HG02571 (cell line): Measurements from ENCODE around the gene CHRM3.
"Not testable (repeated sequence)": the region's sequence is repeated elsewhere in the genome, so short reads cannot be mapped to it uniquely, and the experiment has no call there.

Source experiments
- ATAC-seq: cut with Tn5 transposase; IDR thresholded peaks from one replicate; pipeline ENCODE4 v1.9.1; 2021; ENCODE audit warnings: mild to moderate bottlenecking, moderate library complexity; ENCODE audit not compliant: unreplicated experiment

CHRM3 gene

DNA sequence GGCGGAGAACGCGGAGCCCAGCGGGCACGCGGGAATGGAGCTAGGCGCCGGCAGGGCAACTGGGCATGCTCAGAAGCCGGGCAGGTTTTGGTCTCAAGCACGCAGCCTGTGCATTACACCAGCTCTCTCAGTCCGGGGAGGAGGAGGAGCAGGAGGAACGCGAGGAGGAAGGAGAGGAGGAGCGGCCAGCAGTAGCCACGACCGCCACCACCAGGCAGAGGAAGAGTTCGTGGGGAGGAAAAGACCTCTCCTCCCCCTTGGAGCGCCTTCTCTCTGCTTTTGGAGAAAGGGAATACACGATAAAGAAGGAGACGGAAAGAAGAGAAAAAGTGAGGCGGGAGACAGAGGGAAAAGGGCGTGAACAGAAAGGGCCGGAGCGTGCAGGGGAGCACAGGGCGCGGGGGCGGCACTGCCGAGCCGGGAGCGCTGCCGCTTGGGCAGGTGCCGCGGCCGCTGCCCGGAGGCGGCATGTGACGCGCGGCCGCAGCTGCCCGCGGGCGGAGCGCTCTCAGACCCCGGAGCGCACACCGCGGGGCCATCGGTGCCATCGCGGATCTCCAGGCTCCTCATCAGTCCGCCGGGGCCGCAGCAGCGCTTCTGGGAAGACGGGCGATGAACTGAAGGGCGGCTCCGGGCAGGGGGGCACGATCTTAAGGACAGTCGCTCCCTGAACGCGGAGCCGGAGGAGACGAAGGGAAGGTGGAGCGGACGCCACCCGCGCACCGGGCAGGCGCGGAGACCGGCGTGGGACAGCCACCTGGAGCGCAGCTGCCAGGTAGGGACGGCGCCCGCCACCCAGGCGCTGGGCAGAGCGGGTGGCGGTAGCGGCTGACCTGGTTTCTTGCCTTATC lies at the start of gene CHRM3:
CHRM3 (plus strand) TSS at position 116 of the 851 bp plus-strand sequence. CDS start 520,884 bp downstream, outside the sequence.
- no peak for ATAC-seq

DNA sequence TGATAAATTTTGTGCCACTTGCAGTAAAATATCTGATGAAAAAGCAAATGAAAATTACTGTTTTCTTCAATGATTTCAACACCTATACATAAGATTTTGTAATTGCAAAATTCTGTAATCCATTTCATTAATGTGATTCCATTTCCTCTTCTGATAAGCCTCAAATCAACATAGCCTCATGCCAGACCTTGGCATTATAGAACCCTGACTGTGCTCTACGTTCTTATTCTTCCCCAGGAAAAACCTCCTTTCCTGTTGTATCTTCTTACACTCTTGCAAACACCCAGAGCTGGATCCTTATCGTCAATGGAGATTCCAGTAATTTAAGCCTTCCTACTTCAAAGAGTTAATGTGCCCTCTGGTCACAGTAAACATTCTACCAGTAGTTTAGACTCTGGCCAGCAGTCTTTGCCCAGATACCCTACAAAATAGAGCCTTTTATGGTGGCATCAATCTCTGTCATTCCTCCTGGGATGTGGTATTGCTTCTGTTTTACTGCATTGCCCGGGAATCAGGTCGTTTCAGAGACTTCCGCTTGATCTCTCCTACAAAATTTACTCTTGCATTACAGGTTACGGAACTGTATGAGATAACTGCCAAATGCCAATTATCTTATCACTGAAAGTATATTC lies 48.5 kb upstream of the CHRM3 start:
- no peak for ATAC-seq

DNA sequence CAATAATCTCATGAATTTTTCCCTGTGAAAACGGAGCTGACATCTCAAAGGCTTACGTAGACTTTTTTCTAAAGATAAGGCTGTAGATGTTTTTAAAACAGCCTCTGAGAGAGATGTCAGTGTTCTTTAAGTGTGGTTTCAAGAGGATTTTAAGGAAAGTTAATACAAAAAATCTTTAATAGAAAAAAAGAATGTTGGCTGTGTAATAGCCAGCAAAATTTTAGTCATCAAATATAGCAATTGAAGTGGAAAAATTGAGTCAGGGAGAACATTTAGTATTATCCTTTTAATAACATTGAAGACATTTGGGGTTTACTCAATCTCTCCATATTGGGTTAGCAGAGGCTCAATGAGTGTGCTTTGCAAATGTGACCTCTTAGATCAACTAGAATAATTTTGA lies 38.6 kb upstream of the CHRM3 start:
- ATAC-seq, result no peak

DNA sequence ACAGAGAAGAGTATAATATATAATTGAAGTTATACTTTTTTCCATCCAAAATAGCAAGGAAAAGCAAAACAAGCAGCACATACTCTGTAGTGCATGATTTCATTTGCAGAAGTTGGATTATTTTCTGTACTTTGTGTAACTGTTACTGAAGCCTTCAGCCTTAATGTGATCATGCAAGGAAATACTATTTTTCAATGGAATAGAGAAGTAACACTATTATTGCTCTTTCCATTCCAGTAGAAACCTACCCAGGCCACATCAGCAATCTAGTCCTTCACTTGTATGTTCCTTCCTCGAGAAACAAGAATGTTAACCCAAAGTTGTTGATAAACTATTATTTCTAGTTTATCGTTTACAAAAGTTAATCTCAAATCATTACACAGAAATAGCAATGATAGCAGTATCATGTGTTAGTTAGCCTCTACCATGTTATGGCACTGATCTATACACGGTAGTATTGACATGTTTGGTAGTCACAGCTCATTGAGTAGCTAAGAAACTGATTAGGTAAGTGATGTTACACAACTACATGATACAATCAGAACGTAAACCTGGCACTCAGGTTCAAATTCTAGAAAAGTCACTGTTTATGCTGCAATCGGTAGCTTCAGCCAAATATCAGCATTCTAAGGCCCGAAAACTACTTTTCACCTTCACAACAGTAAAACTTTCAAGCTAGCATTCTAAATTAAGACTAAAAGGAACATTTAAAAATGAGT lies 37.6 kb upstream of the CHRM3 start:
- ATAC-seq, result no peak

DNA sequence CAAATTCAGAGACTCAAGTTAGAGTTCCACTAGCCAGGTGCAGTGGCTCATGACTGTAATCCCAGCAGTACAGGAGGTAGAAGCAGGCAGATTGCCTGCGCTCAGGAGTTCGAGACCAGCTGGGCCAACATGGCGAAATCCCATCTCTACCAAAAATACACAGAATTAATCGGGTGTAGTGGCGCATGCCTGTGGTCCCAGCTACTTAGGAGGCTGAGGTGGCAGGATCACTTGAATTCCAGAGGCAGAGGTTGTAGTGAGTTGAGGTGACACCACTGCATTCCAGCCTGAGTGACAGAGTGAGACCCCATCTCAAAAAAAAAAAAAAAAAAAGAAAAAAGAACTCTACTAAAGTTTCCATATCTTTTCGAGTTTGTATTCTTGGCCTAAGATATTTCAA lies 36.7 kb upstream of the CHRM3 start:
- ATAC-seq, result no peak

DNA sequence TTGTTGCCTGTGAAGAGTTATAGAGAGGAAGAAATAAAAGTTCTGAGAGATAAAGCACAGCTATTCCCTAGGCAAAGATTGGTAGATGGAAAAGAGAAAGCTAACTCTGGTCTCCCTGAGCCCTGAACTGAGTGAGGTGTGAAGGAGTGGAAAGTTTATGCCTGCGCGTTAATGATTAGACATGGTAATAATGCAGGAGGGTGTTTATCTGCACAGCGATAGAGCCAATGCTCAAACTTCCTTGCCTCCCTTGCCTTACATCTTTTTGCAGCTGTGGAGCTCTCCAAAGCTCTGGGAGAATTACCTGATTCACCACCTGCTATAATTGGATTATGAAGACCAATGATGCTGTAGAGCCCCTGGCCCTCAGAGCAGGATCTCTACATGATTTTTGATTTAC lies 32.8 kb upstream of the CHRM3 start:
- no peak for ATAC-seq

DNA sequence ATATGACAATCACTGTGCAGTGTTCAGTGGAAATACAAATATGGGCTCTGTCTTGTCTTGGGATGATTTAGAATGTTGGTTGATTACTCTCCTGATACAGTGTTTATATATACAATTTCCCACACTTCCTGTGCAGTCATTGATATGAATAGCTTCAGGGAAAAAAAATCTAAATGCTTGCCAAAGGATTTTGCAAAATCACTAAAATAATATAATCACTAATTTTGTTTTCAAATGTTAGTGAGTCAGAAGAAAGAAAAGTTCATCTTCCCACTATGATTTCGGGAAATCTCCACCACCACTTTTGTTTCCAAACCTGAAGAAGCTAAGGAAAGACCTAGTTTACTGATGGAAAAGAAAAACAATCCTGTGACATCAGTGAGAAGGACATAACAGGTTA lies 32.1 kb upstream of the CHRM3 start:
- no peak for ATAC-seq

DNA sequence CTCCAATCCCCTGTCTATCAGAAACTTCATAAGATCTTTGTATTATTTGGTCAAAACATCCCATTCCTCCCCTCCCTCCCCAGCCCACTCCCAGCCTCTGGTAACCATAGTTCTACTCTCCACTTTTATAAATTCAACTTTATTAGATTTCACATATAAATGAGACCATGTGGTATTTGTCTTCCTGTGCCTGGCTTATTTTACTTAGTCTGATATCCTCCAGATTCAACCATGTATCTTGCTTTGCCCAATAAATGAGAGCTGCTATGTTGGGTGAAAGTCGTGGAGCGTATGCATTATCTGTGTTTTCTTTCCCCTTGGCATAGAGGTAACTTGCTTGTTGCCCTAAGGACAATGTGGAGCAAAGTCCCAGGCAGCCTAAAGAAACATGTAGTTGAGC lies 28.5 kb upstream of the CHRM3 start:
- ATAC-seq, result no peak

DNA sequence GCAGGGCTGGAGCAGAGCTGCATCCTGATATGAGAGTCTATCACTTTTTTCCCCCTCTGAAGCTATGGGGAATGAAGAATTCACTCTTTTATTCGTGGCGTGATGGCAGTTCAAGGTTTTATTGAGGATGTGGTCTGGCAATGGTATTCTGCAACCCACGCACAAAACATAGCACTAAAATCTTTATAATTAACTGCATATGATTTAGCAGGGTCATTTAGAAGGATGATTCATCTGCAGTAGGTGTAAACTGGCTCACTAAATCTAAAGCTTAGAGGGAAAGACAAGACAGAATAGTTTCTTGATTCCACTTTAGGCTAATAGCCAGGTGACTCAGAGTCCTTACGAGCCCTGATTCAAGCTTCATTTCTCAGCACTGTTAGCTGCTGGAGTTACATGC lies 25.0 kb upstream of the CHRM3 start:
- ATAC-seq, result no peak

DNA sequence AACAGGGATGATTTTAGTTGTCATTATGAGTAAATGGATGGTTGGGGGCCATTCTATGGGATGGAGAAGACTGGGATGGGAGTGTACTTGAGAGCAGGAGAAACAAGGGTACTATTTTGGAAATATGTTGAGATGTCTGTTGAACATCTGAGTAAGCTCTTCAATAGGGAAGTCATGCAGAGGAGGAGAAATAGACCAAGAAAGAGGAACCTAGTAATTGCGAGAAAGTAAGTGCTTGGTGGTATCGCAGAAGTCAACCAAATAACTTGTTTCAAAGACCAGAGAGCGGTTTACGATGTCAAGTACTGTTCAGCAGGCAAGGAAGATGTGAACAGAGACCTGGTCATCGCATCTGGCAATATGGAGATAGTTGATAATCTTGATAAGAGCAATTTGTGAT lies 22.4 kb upstream of the CHRM3 start:
- ATAC-seq, result no peak

DNA sequence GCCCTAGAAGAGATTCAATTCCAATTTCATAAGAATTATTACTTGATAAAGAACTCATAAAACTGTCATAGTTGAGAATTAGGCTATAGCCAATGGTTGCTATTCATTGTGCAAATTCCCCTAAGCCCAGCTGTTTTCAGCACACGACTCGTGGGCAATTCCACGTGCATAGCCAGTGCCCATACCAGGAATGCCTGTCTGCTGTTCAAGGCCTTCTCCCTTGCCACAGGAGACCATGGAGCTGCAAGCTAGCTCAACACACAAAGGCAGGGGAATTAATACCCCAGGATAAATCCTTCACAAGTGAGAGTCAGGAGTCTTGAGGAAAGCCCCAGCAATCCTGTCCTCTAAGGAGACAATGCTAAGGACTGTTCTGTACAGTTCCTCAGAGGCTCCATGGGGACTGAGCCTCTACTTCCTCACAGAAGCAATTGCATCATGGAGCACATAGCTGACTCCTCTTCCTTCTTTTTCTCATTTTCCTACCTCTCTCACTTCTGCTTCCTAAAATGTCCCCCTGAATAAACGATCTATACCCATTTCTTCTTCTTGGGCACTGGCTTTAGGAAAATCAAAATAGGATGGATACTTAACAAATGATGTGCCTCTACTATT lies 19.1 kb upstream of the CHRM3 start:
- ATAC-seq, result no peak

DNA sequence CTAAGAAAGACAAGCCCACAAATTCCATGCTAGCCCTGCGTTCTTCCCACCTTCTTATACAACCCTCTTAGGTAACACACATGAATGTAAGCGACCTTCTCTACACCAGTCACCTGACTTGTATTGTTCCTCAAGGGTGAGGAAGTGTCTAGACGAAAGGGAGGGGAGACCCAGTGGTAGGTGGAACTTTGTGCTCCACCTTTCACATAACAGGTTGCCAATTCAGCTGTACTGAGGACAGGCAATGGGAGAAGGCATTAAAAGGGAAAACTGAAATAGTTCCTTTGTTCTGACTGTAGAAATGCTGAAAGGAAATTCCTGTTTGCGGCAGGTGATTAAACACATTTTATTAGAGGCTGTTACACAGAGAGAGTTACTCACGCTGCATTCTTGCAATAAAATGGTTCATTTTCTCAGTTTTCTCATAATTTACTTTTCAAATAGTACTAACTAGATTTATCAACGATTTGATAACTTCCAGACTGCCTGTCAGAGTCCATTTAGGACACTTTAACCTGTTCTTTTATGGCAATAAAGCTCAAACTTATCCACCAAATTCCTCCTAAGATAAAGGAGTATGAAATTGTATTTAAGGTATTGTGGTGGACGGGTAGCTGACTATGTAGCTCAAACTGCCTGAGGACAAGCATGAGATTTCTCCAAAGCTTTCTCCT lies 17.8 kb upstream of the CHRM3 start:
- ATAC-seq, result no peak

DNA sequence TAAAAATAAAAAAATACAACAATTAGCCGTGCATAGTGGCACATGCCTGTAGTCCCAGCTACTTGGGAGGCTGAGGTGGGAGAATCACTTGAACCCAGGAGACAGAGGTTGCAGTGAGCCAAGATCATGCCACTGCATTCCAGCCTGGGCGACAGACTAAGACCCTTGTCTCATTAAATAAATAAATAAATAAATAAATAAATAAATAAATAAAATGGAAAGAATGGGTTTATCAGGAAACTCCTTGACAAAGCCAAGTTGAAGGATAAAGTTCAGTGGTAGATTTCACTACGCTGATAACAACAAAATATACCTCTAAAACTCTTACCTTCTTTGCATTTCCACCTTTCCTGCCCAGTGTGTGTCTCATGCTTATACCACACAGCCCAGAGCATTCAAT lies 15.5 kb upstream of the CHRM3 start:
- ATAC-seq, result not testable (repeated sequence)

DNA sequence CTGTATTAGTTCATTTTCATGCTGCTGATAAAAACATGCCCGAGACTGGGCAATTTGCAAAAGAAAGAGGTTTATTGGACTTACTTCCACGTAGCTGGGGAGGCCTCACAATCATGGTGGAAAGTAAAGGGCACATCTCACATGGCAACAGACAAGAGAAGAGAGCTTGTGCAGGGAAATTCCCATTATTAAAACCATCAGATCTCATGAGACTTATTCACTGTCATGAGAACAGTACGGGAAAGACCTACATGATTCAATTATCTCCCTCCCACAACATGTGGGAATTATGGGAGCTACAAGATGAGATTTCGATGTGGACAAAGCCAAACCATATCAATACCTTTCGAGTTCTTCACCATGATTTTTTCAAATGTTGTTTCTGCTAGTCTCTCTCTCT lies 3.7 kb upstream of the CHRM3 start:
- no peak for ATAC-seq

DNA sequence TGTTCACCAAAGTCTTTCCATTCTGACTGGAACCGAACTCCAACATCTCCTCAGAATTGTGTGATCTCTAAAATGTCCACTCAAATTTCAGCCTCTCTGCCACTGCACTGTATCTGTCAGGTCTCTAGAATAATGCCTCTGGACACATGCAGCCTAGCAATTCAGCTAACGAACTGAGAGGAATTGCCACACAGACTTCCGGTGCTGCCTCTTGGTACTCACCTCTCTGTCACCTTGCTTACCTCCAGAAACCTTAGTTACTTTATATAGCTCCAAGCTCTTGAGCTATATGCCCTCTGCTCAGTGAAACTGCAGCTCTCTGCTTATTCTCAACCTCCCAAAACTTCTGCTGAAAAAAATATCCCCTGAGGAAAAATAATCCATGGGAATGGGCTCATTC lies 2.7 kb upstream of the CHRM3 start:
- ATAC-seq, result no peak

DNA sequence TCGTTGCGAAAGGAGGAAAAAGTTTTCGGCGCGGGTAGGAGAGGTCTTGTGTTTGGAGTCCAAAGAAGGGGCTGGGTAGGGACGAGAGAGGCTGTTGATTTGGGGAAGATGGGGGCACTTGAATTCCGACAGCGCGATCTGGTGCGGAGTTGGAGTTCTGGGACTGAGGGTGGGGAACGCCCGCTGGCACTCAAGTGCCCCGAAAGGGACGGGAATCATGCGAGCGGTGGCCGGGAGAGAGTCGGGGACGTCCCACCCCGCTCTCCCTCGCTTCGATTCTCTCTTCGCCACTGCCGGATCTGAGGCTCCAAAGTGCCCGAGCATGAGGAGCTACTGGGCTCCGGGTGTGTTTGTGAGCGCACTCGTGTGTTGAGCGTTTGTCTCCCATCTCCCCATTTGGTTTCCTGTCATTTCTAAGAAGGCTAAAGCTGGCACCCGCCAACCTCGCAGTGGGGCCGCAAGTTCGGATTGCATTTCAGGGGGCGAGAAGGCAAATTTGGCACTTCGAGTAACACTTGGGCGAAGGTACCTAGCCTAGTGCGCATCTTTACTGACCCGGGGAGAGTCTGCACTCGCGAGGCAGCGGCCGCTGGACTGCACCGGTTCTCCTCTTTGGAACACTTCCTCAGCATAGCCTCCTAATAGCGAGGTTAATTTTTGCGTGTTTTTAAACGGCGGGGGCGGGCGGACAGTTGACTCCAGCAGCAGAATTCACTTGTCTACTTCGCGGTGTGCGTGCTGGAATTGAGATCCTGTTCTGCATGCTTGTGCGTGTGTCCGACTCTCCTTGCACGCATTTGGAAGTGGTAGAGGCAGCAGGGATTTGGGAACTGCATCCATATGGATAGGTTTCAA lies 1.2 kb downstream of the CHRM3 start:
- no peak for ATAC-seq

DNA sequence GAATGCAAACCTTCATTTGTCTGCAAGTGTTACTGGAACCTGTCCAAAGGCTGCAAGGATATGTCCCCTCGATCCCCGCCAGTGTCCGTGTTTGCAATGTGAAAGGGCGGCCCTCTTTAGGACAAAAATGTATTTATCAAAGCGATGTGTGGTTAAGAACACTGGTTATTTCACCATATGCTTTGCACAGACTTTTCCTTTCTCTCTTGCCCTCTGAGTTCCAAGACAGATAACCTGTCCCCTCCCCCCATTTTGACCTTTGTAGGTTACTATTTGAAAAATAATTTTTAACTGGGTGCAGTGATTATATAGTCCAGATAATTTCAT lies 1.8 kb downstream of the CHRM3 start:
- ATAC-seq, result no peak

DNA sequence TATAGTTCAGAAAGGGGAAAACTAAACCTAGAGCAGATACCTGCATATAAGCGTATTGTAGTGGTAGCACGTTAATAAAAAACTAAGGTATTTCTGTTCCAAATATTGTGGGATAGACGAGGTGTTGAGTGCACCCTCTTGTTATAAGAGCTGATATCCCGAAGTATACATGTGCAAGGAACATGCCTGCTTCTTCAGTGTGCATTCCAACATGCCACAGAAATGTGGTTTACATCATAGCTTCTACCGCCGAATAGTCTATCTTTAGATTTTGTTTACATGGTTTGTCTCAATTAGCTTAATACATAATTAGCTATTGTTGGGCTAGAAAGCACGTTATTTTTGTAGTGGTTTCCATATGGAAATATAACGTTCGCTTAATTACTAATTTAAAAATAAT lies 2.2 kb downstream of the CHRM3 start:
- ATAC-seq, result no peak

DNA sequence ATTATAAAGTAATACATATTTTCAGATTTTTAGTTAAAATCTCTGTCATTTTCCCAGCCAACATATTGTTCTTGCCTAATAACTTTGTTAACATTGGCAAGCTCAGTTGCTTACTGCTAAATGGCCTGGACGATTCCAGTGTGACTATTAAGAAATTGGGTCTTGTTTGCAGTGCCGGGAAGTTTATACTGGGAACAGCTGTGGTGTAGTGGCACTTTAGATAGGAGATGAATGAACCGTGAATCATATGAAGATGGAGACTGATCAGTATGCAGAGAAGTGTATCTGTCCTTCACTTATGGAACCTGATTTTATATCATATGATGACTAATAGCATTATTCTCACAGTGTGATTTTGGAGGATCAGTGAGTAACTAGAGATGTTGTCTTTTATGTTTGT lies 3.3 kb downstream of the CHRM3 start:
- ATAC-seq, result no peak

DNA sequence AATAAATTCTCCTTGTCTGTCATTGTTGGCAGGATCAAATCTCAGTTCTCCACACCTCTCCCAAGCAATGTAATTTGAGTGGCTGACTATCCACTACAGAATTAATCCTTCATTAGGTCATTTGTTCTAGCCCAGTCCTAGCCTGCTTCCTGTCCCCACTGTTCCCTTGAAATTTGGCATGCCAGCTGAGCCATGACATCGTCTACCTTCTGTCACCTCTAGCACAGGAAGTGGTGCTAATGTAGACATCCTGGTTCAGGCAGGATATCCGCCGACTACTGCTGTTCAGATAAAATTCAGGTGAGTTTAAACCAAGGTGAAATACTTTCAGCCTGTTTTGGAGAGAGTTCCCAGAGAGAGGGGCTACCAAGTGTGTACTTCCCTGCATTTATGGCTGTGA lies 5.9 kb downstream of the CHRM3 start:
- ATAC-seq, result no peak
